GM21515 (cell line): Measurements from ENCODE around the gene ZNF574.
"Not testable (repeated sequence)": the region's sequence is repeated elsewhere in the genome, so short reads cannot be mapped to it uniquely, and the experiment has no call there.

Source experiments
- ATAC-seq: cut with Tn5 transposase; IDR thresholded peaks from one replicate; pipeline ENCODE4 v1.9.1; 2021; ENCODE audit not compliant: unreplicated experiment

ZNF574 gene

GRCh38 chr19:42096255-42096837 lies 20.4 kb downstream of the ZNF574 start:
- ATAC-seq: no peak

GRCh38 chr19:42097461-42097860 lies 21.5 kb downstream of the ZNF574 start:
- no peak for ATAC-seq

GRCh38 chr19:42098781-42099180 lies 22.8 kb downstream of the ZNF574 start:
- no peak for ATAC-seq

GRCh38 chr19:42099336-42099925 lies 23.5 kb downstream of the ZNF574 start:
- ATAC-seq: no peak

- ATAC-seq: not testable (repeated sequence)
Measured at GRCh38 chr19:42100241-42100640, 24.3 kb downstream of the ZNF574 start.

GRCh38 chr19:42102877-42103276 lies 26.9 kb downstream of the ZNF574 start:
- no peak for ATAC-seq

- no peak for ATAC-seq
Measured at GRCh38 chr19:42105368-42105767, 29.4 kb downstream of the ZNF574 start.

GRCh38 chr19:42108527-42109389 lies 32.8 kb downstream of the ZNF574 start:
- ATAC-seq: no peak

- no peak for ATAC-seq
Measured at GRCh38 chr19:42109896-42110295, 33.9 kb downstream of the ZNF574 start.

GRCh38 chr19:42110658-42111057 lies 34.7 kb downstream of the ZNF574 start:
- ATAC-seq: no peak

- no peak for ATAC-seq
Measured at GRCh38 chr19:42111384-42111783, 35.4 kb downstream of the ZNF574 start.

- no peak for ATAC-seq
Measured at GRCh38 chr19:42111811-42112210, 35.8 kb downstream of the ZNF574 start.

GRCh38 chr19:42113641-42114348 lies 37.8 kb downstream of the ZNF574 start:
- ATAC-seq: peak; percentile 53

- peak; percentile 58 for ATAC-seq
Measured at GRCh38 chr19:42114412-42114811, 38.4 kb downstream of the ZNF574 start.

- no peak for ATAC-seq
Measured at GRCh38 chr19:42115219-42115618, 39.3 kb downstream of the ZNF574 start.

- no peak for ATAC-seq
Measured at GRCh38 chr19:42115705-42116104, 39.7 kb downstream of the ZNF574 start.

- no peak for ATAC-seq
Measured at GRCh38 chr19:42116308-42117075, 40.5 kb downstream of the ZNF574 start.

- ATAC-seq: no peak
Measured at GRCh38 chr19:42117076-42117475, 41.1 kb downstream of the ZNF574 start.

GRCh38 chr19:42120276-42120980 lies 44.5 kb downstream of the ZNF574 start:
- no peak for ATAC-seq

GRCh38 chr19:42121036-42121621 lies 45.2 kb downstream of the ZNF574 start:
- ATAC-seq: no peak
